Measurements from ENCODE around the gene PELI2.

GRCh38 chr14:56129933-56130332 is 11.7 kb downstream of the PELI2 start:
- TF ChIP-seq CTCF (IDR thresholded peaks at IDR 0.05; ENCODE audit: poor library complexity) = no peak
- TF ChIP-seq EZH2 (IDR thresholded peaks at IDR 0.05; ENCODE audit: borderline replicate concordance) = no peak
- no peak for TF ChIP-seq EZH2phosphoT487 (IDR thresholded peaks at IDR 0.05; ENCODE audit: low read depth, severe bottlenecking, unreplicated experiment)

Measured in hepatocyte (in vitro differentiated cells).